Activated CD8-positive, alpha-beta T cell treated with anti-CD3 and anti-CD28 coated beads, Interleukin-2, amount 10 ng/mL, durations not matched to agents 7 days and 5 days (primary cell): ENCODE results near the gene ATG9A. TPM values are rescaled to one million over a fixed set of nuclear protein-coding genes. Genes with fewer than 3 reads are reported as not detected.
"Not testable (repeated sequence)": the region's sequence is repeated elsewhere in the genome, so short reads cannot be mapped to it uniquely, and the experiment has no call there.

Experiments used
- ATAC-seq: fragments of 150-1000 bp; cut with Tn5 transposase; one replicate; pipeline ENCODE4 v1.10.0; 2021; ENCODE audit warnings: moderate library complexity
- CTCF ChIA-PET: fragments of 350-600 bp; sonication (Branson Sonifier 250); formaldehyde crosslinking; loops from one replicate; lab custom pipeline; 2021; ENCODE audit warnings: antibody characterized with exemption; lab: Charles Lee
- POLR2A ChIA-PET: fragments of 350-600 bp; sonication (Branson Sonifier 250); formaldehyde crosslinking; loops from one replicate; lab custom pipeline; 2021; ENCODE audit warnings: antibody characterized with exemption; lab: Charles Lee
- DNase-seq: peaks from one replicate; pipeline ENCODE4 v3.0.0-alpha.2; 2020
- H3K27ac Mint-ChIP-seq: one replicate; pipeline ENCODE4 v1.8.0; 2021; ENCODE audit warnings: mild to moderate bottlenecking, mixed read lengths
- H3K27me3 Mint-ChIP-seq: one replicate; pipeline ENCODE4 v1.8.0; 2021; ENCODE audit warnings: low read depth, mixed read lengths
- H3K36me3 Mint-ChIP-seq: one replicate; pipeline ENCODE4 v1.8.0; 2021; ENCODE audit warnings: low read depth, mixed read lengths
- H3K4me1 Mint-ChIP-seq: one replicate; pipeline ENCODE4 v1.8.0; 2021; ENCODE audit warnings: low read depth, mixed read lengths
- H3K4me3 Mint-ChIP-seq: one replicate; pipeline ENCODE4 v1.8.0; 2021; ENCODE audit warnings: mild to moderate bottlenecking, mixed read lengths
- H3K9me3 Mint-ChIP-seq: one replicate; pipeline ENCODE4 v1.8.0; 2022; ENCODE audit warnings: mixed read lengths; ENCODE audit not compliant: insufficient read depth
- total RNA-seq, 2 experiments: library from RNA; stranded (reverse); gene quantifications; one replicate each; pipeline ENCODE4 v1.2.3, GENCODE V29; 2021

ATG9A gene
- total RNA-seq, 2 experiments from 2014 or later = 51.7 to 53.8 TPM

DNA sequence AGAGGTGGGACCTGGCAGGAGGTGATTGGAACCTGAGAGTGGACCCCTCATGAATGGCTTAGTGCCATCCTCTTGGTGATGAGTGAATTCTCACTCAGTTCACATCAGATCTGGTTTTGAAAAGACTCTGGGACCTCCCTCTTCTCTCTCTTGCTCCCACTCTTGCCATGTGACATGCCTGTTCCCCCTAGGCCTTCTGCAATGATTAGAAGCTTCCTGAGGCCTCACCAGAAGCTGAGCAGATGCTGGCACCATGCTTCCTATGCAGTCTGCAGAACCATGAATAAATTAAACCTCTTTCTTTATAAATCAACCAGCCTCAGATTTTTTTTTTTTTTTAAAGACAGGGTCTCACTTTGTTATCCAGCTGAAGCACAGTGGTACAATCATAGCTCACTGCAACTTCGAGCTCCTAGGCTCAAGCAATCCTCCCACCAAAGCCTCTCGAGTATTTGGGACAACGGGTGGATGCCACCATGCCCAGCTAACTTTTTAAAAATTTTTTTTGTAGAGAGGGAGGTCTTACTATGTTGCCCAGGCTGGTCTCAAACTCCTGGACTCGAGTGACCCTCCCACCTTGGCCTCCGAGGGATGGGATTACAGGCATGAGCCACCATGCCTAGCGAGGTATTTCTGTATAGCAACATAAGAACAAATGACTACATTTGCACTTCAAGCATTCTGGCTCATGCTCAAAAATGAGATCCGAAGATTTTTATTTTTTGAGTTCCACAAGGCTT, 24.8 kb downstream of the ATG9A start:
- Mint-ChIP-seq H3K36me3 (peaks cover 45% of the 10 kb centered on the region), H3K4me1 (peaks cover 50% of the 10 kb centered on the region), H3K27ac (no peak overlapping the region), H3K9me3 (peaks cover 9% of the 10 kb centered on the region), H3K27me3 (no peaks in the 10 kb centered on the region), H3K4me3 (no peak overlapping the region)
- POLR2A ChIA-PET = interaction anchor here (0.6 kb wide), 1 partner anchor 44 kb away, joined by 3 read pairs; the partner anchor contains the start of gene NHEJ1
- CTCF ChIA-PET = interaction anchor here (1.7 kb wide), 1 partner anchor 74 kb away, joined by 3 read pairs; the partner anchor contains the start of gene DNAJB2
- DNase-seq (no peak), ATAC-seq (no peak)

DNA sequence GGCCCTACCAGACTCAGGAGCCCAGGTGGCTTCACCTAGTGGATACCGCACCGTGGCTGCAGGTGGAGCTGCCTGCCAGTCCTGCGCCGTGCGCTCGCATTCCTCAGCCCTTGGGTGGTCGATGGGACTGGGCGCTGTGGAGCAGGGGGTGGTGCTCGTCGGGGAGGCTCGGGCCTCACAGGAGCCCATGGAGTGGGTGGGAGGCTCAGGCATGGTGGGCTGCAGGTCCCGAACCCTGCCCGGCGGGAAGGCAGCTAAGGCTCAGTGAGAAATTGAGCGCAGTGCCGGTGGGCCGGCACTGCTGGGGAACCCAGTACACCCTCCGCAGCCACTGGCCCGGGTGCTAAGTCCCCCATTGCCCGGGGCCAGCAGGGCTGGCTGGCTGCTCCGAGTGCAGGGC, 28.1 kb downstream of the ATG9A start:
- Mint-ChIP-seq H3K36me3 (peaks cover 20% of the 10 kb centered on the region), H3K27ac (peak overlapping the region; percentile 95), H3K4me1 (peaks cover 28% of the 10 kb centered on the region)
- not testable (repeated sequence) for H3K27me3 Mint-ChIP-seq, H3K4me3 Mint-ChIP-seq, ATAC-seq, DNase-seq, H3K9me3 Mint-ChIP-seq
- POLR2A ChIA-PET = interaction anchor here (1.2 to 1.8 kb wide), 8 partner anchors 12 to 186 kb away, joined by 3 to 27 read pairs (median 6); partner anchors contain the start of genes ABCB6, ANKZF1, ATG9A and CNPPD1
- CTCF ChIA-PET = interaction anchor here (2.5 to 2.6 kb wide), 2 partner anchors 20 to 30 kb away, joined by 10 to 12 read pairs; no protein-coding TSS in a partner anchor

DNA sequence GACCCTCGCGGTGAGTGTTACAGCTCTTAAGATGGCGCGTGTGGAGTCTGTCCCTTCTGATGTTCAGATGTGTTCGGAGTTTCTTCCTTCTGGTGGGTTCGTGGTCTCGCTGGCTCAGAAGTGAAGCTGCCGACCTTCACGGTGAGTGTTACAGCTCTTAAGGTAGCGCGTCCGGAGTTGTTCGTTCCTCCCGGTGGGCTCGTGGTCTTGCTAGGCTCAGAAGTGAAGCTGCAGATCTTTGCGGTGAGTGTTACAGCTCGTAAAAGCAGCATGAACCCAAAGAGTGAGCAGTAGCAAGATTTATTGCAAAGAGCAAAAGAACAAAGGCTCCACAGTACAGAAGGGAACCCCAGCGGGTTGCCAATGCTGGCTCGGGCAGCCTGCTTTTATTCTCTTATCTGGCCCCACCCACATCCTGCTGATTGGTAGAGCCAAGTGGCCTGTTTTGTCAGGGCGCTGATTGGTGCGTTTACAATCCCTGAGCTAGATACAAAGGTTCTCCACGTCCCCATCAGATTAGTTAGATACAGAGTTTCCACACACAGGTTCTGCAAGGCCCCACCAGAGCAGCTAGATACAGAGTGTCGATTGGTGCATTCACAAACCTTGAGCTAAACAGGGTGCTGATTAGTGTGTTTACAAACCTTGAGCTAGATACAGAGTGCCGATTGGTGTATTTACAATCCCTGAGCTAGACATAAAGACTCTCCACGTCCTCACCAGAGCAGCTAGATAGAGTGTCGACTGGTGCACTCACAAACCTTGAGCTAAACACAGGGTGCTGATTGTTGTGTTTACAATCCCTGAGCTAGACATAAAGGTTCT, 28.7 kb downstream of the ATG9A start:
- Mint-ChIP-seq H3K36me3 (peaks cover 20% of the 10 kb centered on the region), H3K4me1 (peaks cover 22% of the 10 kb centered on the region), H3K27ac (peak overlapping the region; percentile 95), H3K4me3 (peak overlapping the region; percentile 73)
- CTCF ChIA-PET = interaction anchor here (0.9 to 2.6 kb wide), 8 partner anchors 9 to 94 kb away, joined by 3 to 12 read pairs (median 6); partner anchors contain the start of gene DNAJB2
- POLR2A ChIA-PET = interaction anchor here (0.6 to 1.8 kb wide), 15 partner anchors 12 to 187 kb away, joined by 3 to 27 read pairs (median 5); partner anchors contain the start of genes ABCB6, ANKZF1, ATG9A and CNPPD1
- H3K27me3 Mint-ChIP-seq, H3K9me3 Mint-ChIP-seq, ATAC-seq: not testable (repeated sequence)
- peak; percentile 61 for DNase-seq

DNA sequence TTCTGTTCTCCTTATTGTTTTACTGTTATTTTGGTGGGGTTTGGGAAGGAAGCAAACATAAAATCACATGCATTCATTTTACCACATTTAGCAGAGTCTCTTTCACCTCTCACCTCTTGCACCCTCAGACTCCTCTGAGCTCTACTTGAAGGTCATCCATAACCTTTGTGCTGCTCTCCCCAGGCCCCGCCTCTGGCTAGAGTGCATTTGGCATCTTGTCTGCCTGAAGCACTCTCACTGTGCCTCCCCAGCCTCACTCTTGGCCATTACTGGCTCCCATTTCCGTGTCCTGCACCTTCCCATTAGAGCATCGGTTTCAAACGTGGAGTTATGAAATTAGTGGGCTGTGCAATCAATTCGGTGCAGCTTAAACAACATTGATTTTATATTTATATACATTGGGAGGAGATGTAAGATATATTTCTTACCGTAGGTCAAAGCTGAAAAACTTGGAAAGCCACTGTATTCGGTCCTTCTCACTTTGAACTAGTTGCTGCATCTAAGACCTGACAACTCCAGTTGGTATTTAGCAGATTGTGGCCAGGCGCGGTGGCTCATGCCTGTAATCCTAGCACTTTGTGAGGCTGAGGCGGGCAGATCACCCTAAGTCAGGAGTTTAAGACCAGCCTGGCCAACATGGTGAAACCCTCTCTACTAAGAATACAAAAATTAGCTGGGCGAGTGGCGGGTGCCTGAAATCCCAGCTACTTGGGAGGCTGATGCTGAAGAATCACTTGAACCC, 29.8 kb downstream of the ATG9A start:
- ATAC-seq (peak; percentile 33), DNase-seq (no peak)
- CTCF ChIA-PET = interaction anchor here (0.9 to 2.6 kb wide), 10 partner anchors 8 to 95 kb away, joined by 3 to 12 read pairs (median 4); partner anchors contain the start of genes DNAJB2 and NHEJ1
- H3K36me3 Mint-ChIP-seq = peaks cover 20% of the 10 kb centered on the region
- H3K4me3 Mint-ChIP-seq = peak overlapping the region; percentile 34
- H3K4me1 Mint-ChIP-seq = peaks cover 20% of the 10 kb centered on the region
- H3K27ac Mint-ChIP-seq = peak overlapping the region; percentile 76
- POLR2A ChIA-PET = interaction anchor here (0.8 to 1.8 kb wide), 11 partner anchors 11 to 188 kb away, joined by 3 to 27 read pairs (median 5); partner anchors contain the start of genes ABCB6, ANKZF1, ATG9A and CNPPD1
- peaks cover 8% of the 10 kb centered on the region for H3K9me3 Mint-ChIP-seq
- no peaks in the 10 kb centered on the region for H3K27me3 Mint-ChIP-seq

DNA sequence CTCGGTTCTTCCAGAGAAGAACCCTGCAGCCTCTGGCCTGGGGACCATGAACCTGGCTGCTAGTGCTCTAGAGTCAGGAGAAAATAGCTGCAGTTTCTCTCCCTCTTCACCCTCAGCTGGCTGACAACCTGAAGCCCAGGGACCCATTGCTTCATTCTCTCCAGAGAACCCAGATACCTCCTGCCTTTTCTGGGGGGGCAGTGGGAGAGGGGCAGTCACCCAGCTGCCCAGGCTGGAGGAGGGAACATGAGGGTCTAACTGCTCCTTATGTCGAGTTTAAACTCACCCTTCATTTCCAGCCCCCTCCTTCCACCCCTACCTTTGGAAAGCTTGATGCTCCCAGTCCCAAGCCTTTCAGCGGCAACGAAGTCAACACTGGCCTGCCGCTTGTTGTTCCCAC, 30.5 kb downstream of the ATG9A start:
- ChIA-PET CTCF (interaction anchor here (1.0 to 2.6 kb wide), 5 partner anchors 7 to 40 kb away, joined by 3 to 12 read pairs (median 7); partner anchors contain the start of gene NHEJ1), POLR2A (no interaction called here)
- H3K27ac Mint-ChIP-seq = no peak overlapping the region
- H3K4me1 Mint-ChIP-seq = peaks cover 19% of the 10 kb centered on the region
- ATAC-seq (no peak), DNase-seq (no peak)
- peaks cover 4% of the 10 kb centered on the region for H3K9me3 Mint-ChIP-seq
- no peak overlapping the region for H3K4me3 Mint-ChIP-seq
- H3K27me3 Mint-ChIP-seq = no peaks in the 10 kb centered on the region
- peaks cover 17% of the 10 kb centered on the region for H3K36me3 Mint-ChIP-seq

DNA sequence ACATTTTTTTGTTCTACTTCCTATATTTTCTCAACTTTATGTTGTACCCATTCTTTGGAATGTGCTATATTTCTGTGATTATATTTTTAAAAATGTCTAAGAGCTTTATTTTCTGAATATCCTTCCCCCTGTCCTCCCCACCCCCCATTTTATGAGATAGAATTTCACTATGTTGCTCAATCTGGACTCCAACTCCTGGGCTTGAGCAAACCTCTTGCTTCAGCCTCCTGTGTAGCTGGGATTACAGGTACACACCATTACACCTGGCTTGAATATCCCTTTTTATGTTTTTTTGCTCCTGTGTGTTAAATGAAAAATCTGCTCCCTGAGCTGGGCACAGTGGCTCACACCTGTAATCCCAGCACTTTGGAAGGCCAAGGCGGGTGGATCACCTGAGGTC, 32.0 kb downstream of the ATG9A start:
- ChIA-PET POLR2A (interaction anchor here (1.6 kb wide), 1 partner anchor 9 kb away, joined by 7 read pairs; no protein-coding TSS in a partner anchor), CTCF (interaction anchor here (0.8 to 3.0 kb wide), 5 partner anchors 9 to 98 kb away, joined by 3 to 10 read pairs (median 3); partner anchors contain the start of gene ZFAND2B)
- DNase-seq = no peak
- H3K4me3 Mint-ChIP-seq = no peak overlapping the region
- H3K4me1 Mint-ChIP-seq = peaks cover 19% of the 10 kb centered on the region
- H3K36me3 Mint-ChIP-seq = peaks cover 9% of the 10 kb centered on the region
- ATAC-seq = no peak
- no peaks in the 10 kb centered on the region for H3K27me3 Mint-ChIP-seq
- no peak overlapping the region for H3K27ac Mint-ChIP-seq
- H3K9me3 Mint-ChIP-seq = peaks cover 4% of the 10 kb centered on the region

DNA sequence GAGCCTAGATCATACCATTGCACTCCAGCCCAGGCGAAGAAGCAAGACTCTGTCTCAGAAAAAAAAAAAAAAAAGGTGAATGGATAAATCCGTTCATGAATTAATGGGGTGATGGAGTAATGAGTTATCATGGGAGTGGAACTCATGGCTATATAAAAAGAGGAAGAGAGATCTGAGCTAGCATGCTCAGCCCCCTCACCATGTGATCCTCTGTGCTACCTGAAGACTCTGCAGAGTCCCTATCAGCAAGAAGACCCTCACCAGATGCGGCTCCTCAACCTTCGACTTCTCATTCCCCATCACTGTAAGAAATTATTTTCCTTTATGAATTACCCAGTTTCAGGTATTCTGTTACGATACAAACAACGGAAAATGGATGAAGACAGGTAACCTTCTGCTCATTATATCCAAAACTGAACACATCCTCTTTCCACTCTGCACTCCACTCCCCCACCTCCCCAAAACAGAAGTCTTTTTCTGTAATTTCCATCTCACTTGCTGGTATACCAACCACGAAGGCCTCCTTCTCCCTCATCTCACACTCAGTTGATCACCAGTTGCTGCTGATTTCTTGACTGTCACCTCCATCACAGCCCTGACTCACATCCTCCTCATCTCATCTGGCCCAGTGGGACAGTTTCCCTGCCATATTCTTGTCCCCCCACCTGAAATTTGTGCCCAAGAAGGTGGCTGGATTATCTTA, 42.5 kb downstream of the ATG9A start:
- Mint-ChIP-seq H3K9me3 (no peaks in the 10 kb centered on the region), H3K27ac (no peak overlapping the region), H3K27me3 (no peaks in the 10 kb centered on the region), H3K4me3 (no peak overlapping the region), H3K36me3 (peaks cover 45% of the 10 kb centered on the region), H3K4me1 (peaks cover 31% of the 10 kb centered on the region)
- CTCF ChIA-PET = no interaction called here
- DNase-seq = no peak
- no peak for ATAC-seq
- POLR2A ChIA-PET = no interaction called here

DNA sequence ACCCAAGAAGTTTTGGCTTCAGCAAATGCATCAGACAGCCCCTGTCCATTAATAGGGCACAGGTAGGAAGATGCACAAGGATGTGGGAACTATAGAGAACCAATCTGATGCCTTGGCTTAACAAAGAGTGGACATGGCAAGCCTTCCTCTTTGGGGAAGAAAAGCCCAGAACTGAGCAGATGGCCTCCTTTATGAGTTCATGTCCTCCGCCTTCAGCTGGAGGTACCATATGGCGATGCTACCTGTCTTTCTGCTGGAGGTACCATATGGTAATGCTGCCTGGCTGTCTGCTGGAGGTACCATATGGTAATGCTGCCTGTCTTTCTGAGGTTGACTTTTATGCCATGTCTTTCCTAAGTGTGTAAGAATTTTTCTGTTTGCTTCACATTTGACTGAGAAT, 45.3 kb downstream of the ATG9A start:
- no peaks in the 10 kb centered on the region for H3K9me3 Mint-ChIP-seq
- H3K4me3 Mint-ChIP-seq = no peak overlapping the region
- ChIA-PET CTCF (interaction anchor here (1.3 to 1.4 kb wide), 2 partner anchors 14 to 25 kb away, joined by 3 read pairs; no protein-coding TSS in a partner anchor), POLR2A (interaction anchor here (3.0 kb wide), 1 partner anchor 17 kb away, joined by 27 read pairs; no protein-coding TSS in a partner anchor)
- H3K27me3 Mint-ChIP-seq = no peaks in the 10 kb centered on the region
- peaks cover 59% of the 10 kb centered on the region for H3K4me1 Mint-ChIP-seq
- no peak for ATAC-seq
- peaks cover 72% of the 10 kb centered on the region for H3K36me3 Mint-ChIP-seq
- no peak overlapping the region for H3K27ac Mint-ChIP-seq
- no peak for DNase-seq

DNA sequence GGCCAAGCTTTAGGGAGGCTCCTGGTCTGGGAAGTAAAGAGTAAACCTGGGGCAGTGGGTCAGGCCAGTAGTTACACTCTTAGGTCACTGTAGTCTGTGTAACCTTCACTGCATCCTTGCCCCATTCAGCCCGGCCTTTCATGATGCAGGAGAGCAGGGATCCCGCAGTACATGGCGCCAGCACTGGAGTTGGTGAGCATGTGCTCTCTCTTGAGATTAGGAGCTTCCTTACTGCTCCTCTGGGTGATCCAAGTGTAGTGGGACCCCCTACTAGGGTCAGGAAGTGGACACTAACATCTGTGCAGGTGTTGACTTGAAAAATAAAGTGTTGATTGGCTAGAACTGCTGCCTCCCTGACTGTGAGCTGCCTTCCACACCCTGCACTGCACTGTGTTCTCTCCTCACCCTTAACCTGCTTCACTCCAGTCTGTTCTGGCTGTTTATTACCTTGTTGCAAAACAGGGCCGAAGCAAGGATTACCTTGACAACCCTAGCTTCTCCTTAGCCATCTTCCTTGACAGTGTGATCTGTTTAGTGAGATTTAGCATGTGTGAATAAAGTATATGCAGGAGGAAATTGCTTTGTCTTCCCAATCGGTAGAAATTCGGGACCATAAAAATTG, 46.2 kb downstream of the ATG9A start:
- ATAC-seq = no peak
- H3K9me3 Mint-ChIP-seq = no peaks in the 10 kb centered on the region
- H3K4me3 Mint-ChIP-seq = peak overlapping the region; percentile 60
- DNase-seq = no peak
- peaks cover 76% of the 10 kb centered on the region for H3K36me3 Mint-ChIP-seq
- H3K27me3 Mint-ChIP-seq = no peaks in the 10 kb centered on the region
- POLR2A ChIA-PET = interaction anchor here (0.9 to 4.4 kb wide), 5 partner anchors 10 to 72 kb away, joined by 3 to 37 read pairs (median 6); partner anchors contain the start of gene ZFAND2B
- peak overlapping the region; percentile 88 for H3K27ac Mint-ChIP-seq
- CTCF ChIA-PET = interaction anchor here (1.9 to 2.7 kb wide), 4 partner anchors 10 to 112 kb away, joined by 8 to 14 read pairs (median 12); partner anchors contain the start of genes NHEJ1 and ZFAND2B
- H3K4me1 Mint-ChIP-seq = peaks cover 61% of the 10 kb centered on the region
